HG03060 (cell line): Measurements from ENCODE around the gene AFG3L2.

ENCODE experiments used
- ATAC-seq: cut with Tn5 transposase; IDR thresholded peaks from one replicate; pipeline ENCODE4 v1.9.1; 2021; ENCODE audit warnings: low read depth, moderate number of reproducible peaks; ENCODE audit not compliant: unreplicated experiment

Gene AFG3L2

DNA sequence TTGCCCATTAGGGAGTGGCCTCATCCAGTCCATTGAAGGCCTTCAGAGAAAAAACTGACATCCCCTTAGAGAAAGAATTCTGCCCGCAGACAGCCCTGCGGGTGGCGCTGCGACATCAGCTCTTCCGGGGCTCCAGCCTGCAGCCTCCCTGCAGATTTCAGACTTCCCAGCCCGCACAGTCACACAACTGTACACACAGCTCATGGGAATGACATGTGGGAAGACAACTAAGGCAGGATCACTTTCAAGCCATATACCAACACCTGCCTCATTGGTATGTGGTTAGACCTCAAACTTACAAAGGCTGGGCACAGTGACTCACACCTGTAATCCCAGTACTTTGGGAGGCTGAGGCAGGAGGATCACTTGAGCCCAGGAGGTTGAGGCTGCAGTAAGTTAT, 93.8 kb downstream of the AFG3L2 start:
- ATAC-seq = no peak

DNA sequence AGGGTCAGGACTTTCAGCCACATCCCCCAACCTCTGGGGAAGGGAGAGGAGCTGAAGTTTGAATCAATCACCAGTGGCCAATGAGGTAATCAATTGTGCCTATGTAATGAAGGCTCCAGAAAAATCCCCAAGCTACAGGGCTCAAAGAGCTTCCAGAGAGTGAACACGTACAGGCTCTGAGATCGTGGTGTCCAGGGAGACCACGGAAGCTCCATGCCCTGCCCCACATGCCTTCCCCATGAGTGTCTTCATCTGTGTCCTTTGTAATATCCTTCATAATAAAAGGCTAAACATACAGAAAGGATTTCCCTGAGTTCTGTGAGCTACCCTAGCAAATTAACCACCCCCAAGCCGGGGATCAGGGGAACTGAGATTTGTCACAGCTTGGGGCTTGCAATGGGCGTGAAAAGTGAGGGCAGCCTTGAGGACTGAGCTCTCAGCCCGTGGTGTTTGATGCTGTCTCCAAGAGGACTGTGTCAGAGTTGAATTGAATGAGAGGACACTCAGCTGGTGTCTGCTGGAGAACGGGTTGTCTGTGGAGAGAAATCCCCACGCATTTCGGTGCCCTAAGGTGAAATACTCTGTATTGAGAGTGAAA, 94.5 kb downstream of the AFG3L2 start:
- ATAC-seq = no peak

DNA sequence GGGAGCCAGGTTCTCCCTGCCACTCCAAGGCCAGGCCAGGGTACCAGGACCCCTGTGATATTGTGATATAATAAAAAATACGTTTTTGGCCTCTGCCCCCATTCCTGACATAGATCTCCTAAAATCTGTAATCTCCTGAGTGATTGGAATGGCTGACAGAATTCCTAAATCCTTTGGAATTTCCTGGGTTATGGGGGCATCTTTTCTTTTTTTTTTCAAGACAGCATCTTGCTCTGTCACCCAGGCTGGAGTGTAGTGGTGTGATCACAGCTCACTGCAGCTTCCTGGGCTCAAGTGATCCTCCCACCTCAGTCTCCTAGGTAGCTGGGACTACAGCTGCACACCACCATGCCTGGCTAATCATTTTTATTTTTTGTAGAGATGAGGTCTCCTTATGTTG, 95.2 kb downstream of the AFG3L2 start:
- no peak for ATAC-seq

GRCh38 chr18:12279781-12280531, 97.1 kb downstream of the AFG3L2 start:
- no peak for ATAC-seq
